ENCODE results near the gene ERICH3. TPM values are rescaled to one million over a fixed set of nuclear protein-coding genes. Genes with fewer than 3 reads are reported as not detected.
A peak's percentile ranks its signal among the peaks of the same experiment; 100 is the strongest.

ERICH3 gene
- total and polyA plus RNA-seq, 10 of the 15 experiments (the other 5 are each of a cell fraction or from before 2014, with no cell fraction given), result 0.03 to 0.09 (median 0.08) TPM; not detected in 7

GRCh38 chr1:74652711-74653139 is 20.9 kb downstream of the ERICH3 start (continued):
- TF ChIP-seq, protein P1, sequence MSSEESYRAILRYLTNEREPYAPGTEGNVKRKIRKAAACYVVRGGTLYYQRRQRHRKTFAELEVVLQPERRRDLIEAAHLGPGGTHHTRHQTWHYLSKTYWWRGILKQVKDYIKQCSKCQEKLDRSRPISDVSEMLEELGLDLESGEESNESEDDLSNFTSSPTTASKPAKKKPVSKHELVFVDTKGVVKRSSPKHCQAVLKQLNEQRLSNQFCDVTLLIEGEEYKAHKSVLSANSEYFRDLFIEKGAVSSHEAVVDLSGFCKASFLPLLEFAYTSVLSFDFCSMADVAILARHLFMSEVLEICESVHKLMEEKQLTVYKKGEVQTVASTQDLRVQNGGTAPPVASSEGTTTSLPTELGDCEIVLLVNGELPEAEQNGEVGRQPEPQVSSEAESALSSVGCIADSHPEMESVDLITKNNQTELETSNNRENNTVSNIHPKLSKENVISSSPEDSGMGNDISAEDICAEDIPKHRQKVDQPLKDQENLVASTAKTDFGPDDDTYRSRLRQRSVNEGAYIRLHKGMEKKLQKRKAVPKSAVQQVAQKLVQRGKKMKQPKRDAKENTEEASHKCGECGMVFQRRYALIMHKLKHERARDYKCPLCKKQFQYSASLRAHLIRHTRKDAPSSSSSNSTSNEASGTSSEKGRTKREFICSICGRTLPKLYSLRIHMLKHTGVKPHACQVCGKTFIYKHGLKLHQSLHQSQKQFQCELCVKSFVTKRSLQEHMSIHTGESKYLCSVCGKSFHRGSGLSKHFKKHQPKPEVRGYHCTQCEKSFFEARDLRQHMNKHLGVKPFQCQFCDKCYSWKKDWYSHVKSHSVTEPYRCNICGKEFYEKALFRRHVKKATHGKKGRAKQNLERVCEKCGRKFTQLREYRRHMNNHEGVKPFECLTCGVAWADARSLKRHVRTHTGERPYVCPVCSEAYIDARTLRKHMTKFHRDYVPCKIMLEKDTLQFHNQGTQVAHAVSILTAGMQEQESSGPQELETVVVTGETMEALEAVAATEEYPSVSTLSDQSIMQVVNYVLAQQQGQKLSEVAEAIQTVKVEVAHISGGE (CRISPR knock-in tag; IDR thresholded peaks at IDR 0.05), result no peak
- TF ChIP-seq SP1 (IDR thresholded peaks at IDR 0.05; ENCODE audit: low read depth, low read length), result peak; percentile 37
- TF ChIP-seq CEBPB (IDR thresholded peaks at IDR 0.05; ENCODE audit: borderline replicate concordance in 1 of 2, low read depth in 2 of 2, low read length in 2 of 2), result no peak
- no peak for TF ChIP-seq SIN3A (IDR thresholded peaks at IDR 0.05; ENCODE audit: low read depth, low read length)
- peak; percentile 85 for TF ChIP-seq PAX5 (IDR thresholded peaks at IDR 0.05; ENCODE audit: borderline replicate concordance, low read depth, low read length)
- TF ChIP-seq CREM (IDR thresholded peaks at IDR 0.05; ENCODE audit: low read depth), result no peak
- TF ChIP-seq, protein P2, sequence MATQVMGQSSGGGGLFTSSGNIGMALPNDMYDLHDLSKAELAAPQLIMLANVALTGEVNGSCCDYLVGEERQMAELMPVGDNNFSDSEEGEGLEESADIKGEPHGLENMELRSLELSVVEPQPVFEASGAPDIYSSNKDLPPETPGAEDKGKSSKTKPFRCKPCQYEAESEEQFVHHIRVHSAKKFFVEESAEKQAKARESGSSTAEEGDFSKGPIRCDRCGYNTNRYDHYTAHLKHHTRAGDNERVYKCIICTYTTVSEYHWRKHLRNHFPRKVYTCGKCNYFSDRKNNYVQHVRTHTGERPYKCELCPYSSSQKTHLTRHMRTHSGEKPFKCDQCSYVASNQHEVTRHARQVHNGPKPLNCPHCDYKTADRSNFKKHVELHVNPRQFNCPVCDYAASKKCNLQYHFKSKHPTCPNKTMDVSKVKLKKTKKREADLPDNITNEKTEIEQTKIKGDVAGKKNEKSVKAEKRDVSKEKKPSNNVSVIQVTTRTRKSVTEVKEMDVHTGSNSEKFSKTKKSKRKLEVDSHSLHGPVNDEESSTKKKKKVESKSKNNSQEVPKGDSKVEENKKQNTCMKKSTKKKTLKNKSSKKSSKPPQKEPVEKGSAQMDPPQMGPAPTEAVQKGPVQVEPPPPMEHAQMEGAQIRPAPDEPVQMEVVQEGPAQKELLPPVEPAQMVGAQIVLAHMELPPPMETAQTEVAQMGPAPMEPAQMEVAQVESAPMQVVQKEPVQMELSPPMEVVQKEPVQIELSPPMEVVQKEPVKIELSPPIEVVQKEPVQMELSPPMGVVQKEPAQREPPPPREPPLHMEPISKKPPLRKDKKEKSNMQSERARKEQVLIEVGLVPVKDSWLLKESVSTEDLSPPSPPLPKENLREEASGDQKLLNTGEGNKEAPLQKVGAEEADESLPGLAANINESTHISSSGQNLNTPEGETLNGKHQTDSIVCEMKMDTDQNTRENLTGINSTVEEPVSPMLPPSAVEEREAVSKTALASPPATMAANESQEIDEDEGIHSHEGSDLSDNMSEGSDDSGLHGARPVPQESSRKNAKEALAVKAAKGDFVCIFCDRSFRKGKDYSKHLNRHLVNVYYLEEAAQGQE (IDR thresholded peaks at IDR 0.05; ENCODE audit: low read depth, low read length), result no peak
- TF ChIP-seq CREB1 (IDR thresholded peaks at IDR 0.05; ENCODE audit: low read depth), result 0 out of 2 replicates have a peak, but pooled peaks have one; percentile 42
- TF ChIP-seq ZZZ3 (IDR thresholded peaks at IDR 0.05; ENCODE audit: control insufficient read depth, insufficient read length, low read depth), result no peak
- TF ChIP-seq, protein P3, sequence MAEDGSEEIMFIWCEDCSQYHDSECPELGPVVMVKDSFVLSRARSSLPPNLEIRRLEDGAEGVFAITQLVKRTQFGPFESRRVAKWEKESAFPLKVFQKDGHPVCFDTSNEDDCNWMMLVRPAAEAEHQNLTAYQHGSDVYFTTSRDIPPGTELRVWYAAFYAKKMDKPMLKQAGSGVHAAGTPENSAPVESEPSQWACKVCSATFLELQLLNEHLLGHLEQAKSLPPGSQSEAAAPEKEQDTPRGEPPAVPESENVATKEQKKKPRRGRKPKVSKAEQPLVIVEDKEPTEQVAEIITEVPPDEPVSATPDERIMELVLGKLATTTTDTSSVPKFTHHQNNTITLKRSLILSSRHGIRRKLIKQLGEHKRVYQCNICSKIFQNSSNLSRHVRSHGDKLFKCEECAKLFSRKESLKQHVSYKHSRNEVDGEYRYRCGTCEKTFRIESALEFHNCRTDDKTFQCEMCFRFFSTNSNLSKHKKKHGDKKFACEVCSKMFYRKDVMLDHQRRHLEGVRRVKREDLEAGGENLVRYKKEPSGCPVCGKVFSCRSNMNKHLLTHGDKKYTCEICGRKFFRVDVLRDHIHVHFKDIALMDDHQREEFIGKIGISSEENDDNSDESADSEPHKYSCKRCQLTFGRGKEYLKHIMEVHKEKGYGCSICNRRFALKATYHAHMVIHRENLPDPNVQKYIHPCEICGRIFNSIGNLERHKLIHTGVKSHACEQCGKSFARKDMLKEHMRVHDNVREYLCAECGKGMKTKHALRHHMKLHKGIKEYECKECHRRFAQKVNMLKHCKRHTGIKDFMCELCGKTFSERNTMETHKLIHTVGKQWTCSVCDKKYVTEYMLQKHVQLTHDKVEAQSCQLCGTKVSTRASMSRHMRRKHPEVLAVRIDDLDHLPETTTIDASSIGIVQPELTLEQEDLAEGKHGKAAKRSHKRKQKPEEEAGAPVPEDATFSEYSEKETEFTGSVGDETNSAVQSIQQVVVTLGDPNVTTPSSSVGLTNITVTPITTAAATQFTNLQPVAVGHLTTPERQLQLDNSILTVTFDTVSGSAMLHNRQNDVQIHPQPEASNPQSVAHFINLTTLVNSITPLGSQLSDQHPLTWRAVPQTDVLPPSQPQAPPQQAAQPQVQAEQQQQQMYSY (CRISPR knock-in tag; IDR thresholded peaks at IDR 0.05), result no peak
- peak; percentile 70 for TF ChIP-seq NFIC (IDR thresholded peaks at IDR 0.05; ENCODE audit: low read depth, low read length)
- no peak for TF ChIP-seq CBX3 (IDR thresholded peaks at IDR 0.05; ENCODE audit: borderline replicate concordance, low read depth)
- peak; percentile 71 for TF ChIP-seq SPI1 (IDR thresholded peaks at IDR 0.05; ENCODE audit: borderline replicate concordance, insufficient read depth, low read depth, low read length)
- TF ChIP-seq IRF4 (IDR thresholded peaks at IDR 0.05; ENCODE audit: low read depth, low read length), result no peak
- no peak for TF ChIP-seq PAX8 (IDR thresholded peaks at IDR 0.05)
- no peak for TF ChIP-seq HDAC6 (IDR thresholded peaks at IDR 0.05; ENCODE audit: unreplicated experiment)
- no peak for TF ChIP-seq POLR2AphosphoS5 (IDR thresholded peaks at IDR 0.05; ENCODE audit: low read length)
- TF ChIP-seq JUND (IDR thresholded peaks at IDR 0.05; ENCODE audit: low read depth, low read length), result no peak
- no peak for TF ChIP-seq FOS (IDR thresholded peaks at IDR 0.05; ENCODE audit: borderline replicate concordance, extremely low read depth, insufficient read length)
- TF ChIP-seq BRCA1 (IDR thresholded peaks at IDR 0.05; ENCODE audit: low read depth, low read length), result no peak
- peak; percentile 9; the same call in 1 of the 2 replicates for TF ChIP-seq JUNB (IDR thresholded peaks at IDR 0.05)
- TF ChIP-seq SREBF1 (IDR thresholded peaks at IDR 0.05; ENCODE audit: low read length), result no peak
